Measurements from ENCODE around the gene NECAB3.

Gene NECAB3

DNA sequence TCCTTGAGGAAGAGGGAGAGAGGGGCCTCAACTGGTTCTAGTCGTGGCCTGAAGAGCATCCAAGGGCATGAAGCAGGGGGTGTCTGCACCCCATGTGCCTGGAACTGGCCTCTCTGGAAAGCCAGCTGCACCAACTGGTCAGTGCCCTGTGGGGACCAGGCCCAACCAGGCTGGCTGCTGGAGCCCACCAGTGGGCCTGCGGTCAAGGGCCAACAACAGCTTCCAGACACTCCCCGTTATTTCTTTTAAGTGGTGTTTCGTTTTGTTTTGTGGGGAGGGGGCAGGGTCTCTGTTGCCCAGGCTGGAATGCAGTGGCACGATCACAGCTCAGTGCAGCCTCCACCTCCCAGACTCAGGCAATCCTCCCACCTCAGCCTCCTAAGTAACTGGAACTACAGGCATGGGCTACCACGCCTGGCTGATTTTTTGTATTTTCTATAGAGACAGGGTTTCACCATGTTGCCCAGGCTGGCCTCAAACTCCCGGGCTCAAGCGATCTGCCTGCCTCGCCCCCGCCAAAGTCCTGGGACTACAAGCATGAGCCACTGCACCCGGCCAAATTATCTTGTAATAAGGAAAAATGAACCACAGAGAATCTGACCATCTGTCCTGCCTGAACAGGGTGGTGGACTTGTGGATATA is 24.0 kb downstream of the NECAB3 start:
- no peaks in the 10 kb centered on the region for H3K4me1 ChIP-seq (ENCODE audit: control insufficient read depth, low read length)
- TF ChIP-seq EZH2phosphoT487 (IDR thresholded peaks at IDR 0.05; ENCODE audit: borderline replicate concordance, low read length) = no peak
- TF ChIP-seq, protein P1, sequence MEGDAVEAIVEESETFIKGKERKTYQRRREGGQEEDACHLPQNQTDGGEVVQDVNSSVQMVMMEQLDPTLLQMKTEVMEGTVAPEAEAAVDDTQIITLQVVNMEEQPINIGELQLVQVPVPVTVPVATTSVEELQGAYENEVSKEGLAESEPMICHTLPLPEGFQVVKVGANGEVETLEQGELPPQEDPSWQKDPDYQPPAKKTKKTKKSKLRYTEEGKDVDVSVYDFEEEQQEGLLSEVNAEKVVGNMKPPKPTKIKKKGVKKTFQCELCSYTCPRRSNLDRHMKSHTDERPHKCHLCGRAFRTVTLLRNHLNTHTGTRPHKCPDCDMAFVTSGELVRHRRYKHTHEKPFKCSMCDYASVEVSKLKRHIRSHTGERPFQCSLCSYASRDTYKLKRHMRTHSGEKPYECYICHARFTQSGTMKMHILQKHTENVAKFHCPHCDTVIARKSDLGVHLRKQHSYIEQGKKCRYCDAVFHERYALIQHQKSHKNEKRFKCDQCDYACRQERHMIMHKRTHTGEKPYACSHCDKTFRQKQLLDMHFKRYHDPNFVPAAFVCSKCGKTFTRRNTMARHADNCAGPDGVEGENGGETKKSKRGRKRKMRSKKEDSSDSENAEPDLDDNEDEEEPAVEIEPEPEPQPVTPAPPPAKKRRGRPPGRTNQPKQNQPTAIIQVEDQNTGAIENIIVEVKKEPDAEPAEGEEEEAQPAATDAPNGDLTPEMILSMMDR (IDR thresholded peaks at IDR 0.05; ENCODE audit: low read depth, low read length, poor library complexity, severe bottlenecking) = no peak
- no peaks in the 10 kb centered on the region for H3K36me3 ChIP-seq (ENCODE audit: control insufficient read depth, low read length)
- H3K27ac ChIP-seq (ENCODE audit: low read depth, low read length) = no peak overlapping the region
- no peak overlapping the region for H3K4me2 ChIP-seq (ENCODE audit: low read length)
- no peak overlapping the region for H3K4me3 ChIP-seq (ENCODE audit: low read length)
- H3K79me2 ChIP-seq (ENCODE audit: control insufficient read depth, low read length) = no peaks in the 10 kb centered on the region
- H4K20me1 ChIP-seq (ENCODE audit: control insufficient read depth, insufficient read depth, low read depth, low read length) = no peaks in the 10 kb centered on the region
- no peaks in the 10 kb centered on the region for H3K9me2 ChIP-seq (replicated peaks; ENCODE audit: control insufficient read depth, low read length)
- no peaks in the 10 kb centered on the region for H3F3A ChIP-seq (ENCODE audit: control insufficient read depth, insufficient read depth)
- H3K9me3 ChIP-seq (ENCODE audit: control insufficient read depth, insufficient read depth, low read length) = no peaks in the 10 kb centered on the region
- peaks cover 3% of the 10 kb centered on the region; the same call in 1 of the 2 replicates for H3K27me3 ChIP-seq (ENCODE audit: control insufficient read depth, low read length)

DNA sequence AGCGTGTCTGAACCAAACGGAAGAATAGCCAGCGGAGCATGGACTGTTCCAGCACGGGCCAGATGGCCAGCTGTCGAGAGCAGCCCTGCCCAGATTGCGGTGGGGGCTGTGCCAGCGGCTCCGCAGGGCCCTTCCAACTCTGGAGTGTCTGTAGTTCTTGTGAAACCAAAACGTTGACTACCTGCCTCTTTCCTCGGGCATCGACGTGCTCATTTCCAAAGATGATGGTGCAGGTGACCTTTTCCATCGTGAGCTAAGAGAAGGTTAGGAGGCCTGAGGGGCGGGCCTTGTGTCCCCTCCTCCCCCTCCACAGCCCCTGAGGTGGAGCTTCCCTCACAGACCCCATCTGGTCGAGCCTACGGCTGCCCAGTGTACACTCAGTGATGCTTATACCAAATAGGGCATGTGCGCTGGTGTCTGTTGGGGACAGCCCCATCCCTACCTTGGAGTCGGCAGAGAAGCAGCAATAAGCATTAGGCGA is 25.0 kb downstream of the NECAB3 start:
- H3K9me2 ChIP-seq (replicated peaks; ENCODE audit: control insufficient read depth, low read length) = no peaks in the 10 kb centered on the region
- H4K20me1 ChIP-seq (ENCODE audit: control insufficient read depth, insufficient read depth, low read depth, low read length) = no peaks in the 10 kb centered on the region
- no peak overlapping the region for H3K27ac ChIP-seq (ENCODE audit: low read depth, low read length)
- peaks cover 3% of the 10 kb centered on the region; the same call in 1 of the 2 replicates for H3K27me3 ChIP-seq (ENCODE audit: control insufficient read depth, low read length)
- TF ChIP-seq, protein P1 (IDR thresholded peaks at IDR 0.05; ENCODE audit: low read depth, low read length, poor library complexity, severe bottlenecking) = no peak
- TF ChIP-seq EZH2phosphoT487 (IDR thresholded peaks at IDR 0.05; ENCODE audit: borderline replicate concordance, low read length) = no peak
- H3K9me3 ChIP-seq (ENCODE audit: control insufficient read depth, insufficient read depth, low read length) = no peaks in the 10 kb centered on the region
- no peak overlapping the region for H3K4me3 ChIP-seq (ENCODE audit: low read length)
- H3K4me1 ChIP-seq (ENCODE audit: control insufficient read depth, low read length) = no peaks in the 10 kb centered on the region
- no peaks in the 10 kb centered on the region for H3F3A ChIP-seq (ENCODE audit: control insufficient read depth, insufficient read depth)
- no peaks in the 10 kb centered on the region for H3K36me3 ChIP-seq (ENCODE audit: control insufficient read depth, low read length)
- no peaks in the 10 kb centered on the region for H3K79me2 ChIP-seq (ENCODE audit: control insufficient read depth, low read length)
- no peak overlapping the region for H3K4me2 ChIP-seq (ENCODE audit: low read length)

DNA sequence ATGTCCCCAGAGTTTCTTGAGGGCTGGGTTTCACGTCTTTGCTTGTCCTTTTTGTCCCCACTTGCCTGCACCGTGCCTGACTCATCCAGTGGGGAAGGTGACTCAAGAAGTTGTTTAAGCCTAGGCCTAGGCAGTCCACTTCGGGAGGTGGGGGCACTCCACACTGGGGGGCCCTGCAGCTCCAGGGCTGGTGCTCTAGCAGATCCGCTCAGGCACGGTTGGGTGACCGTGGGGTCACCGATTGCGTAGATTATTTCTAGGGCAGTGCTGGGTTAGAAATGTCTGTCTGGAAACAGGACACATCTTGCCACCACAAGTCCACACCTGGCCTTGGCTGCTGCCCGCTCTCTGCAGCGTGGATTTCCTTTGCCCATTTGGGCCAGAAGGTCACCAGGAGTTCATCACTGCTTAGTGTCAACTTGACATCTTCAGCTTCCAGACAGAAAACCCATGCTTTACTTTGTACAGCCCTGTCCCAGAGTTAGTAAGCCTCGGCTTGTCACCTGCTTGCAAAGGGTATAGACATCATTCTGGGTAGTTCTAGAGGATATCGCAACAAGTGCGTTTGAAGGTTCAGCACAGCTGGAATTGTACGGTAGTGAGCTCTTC is 25.7 kb downstream of the NECAB3 start:
- H3K4me2 ChIP-seq (ENCODE audit: low read length) = no peak overlapping the region
- H3K9me2 ChIP-seq (replicated peaks; ENCODE audit: control insufficient read depth, low read length) = no peaks in the 10 kb centered on the region

More for the DNA sequence above, 25.7 kb downstream of the NECAB3 start:
- Histone ChIP-seq H3F3A (ENCODE audit: control insufficient read depth, insufficient read depth) (no peaks in the 10 kb centered on the region), H3K4me3 (ENCODE audit: low read length) (no peak overlapping the region), H3K36me3 (ENCODE audit: control insufficient read depth, low read length) (no peaks in the 10 kb centered on the region), H3K4me1 (ENCODE audit: control insufficient read depth, low read length) (no peaks in the 10 kb centered on the region), H4K20me1 (ENCODE audit: control insufficient read depth, insufficient read depth, low read depth, low read length) (no peaks in the 10 kb centered on the region), H3K27me3 (ENCODE audit: control insufficient read depth, low read length) (peaks cover 3% of the 10 kb centered on the region; the same call in 1 of the 2 replicates), H3K79me2 (ENCODE audit: control insufficient read depth, low read length) (no peaks in the 10 kb centered on the region), H3K9me3 (ENCODE audit: control insufficient read depth, insufficient read depth, low read length) (no peaks in the 10 kb centered on the region), H3K27ac (ENCODE audit: low read depth, low read length) (no peak overlapping the region)
- TF ChIP-seq EZH2phosphoT487 (IDR thresholded peaks at IDR 0.05; ENCODE audit: borderline replicate concordance, low read length) = no peak
- TF ChIP-seq, protein P1 (IDR thresholded peaks at IDR 0.05; ENCODE audit: low read depth, low read length, poor library complexity, severe bottlenecking) = no peak

Data from DOHH2 (cell line).